Fibroblast of the aortic adventitia (primary cell): ENCODE results near the gene TRMT1. TPM values are rescaled to one million over a fixed set of nuclear protein-coding genes. Genes with fewer than 3 reads are reported as not detected.

Experiments
- DNase-seq: peaks from one replicate; pipeline ENCODE4 v3.0.0-alpha.2; 2010; ENCODE audit warnings: low read depth
- H3K4me3 ChIP-seq: 2 replicates; pipeline ENCODE4 v1.5.1; 2011; ENCODE audit warnings: low read depth, mild to moderate bottlenecking, control low read depth, low read length, moderate library complexity
- total RNA-seq: library from RNA; depleted of rRNA; stranded (reverse); fragments of >200 nt; gene quantifications from 2 replicates; pipeline ENCODE4 v1.2.3, GENCODE V29; 2012; ENCODE audit warnings: low replicate concordance
- TF ChIP-seq, protein P1 (sequence below): IDR thresholded peaks from 2 replicates; pipeline ENCODE4 v1.5.1; 2011; ENCODE audit warnings: mild to moderate bottlenecking, low read length, control low read depth, inconsistent platforms; ENCODE audit not compliant: insufficient read depth

The TRMT1 gene
- total RNA-seq, 1 donor, result 23.9 TPM

DNA sequence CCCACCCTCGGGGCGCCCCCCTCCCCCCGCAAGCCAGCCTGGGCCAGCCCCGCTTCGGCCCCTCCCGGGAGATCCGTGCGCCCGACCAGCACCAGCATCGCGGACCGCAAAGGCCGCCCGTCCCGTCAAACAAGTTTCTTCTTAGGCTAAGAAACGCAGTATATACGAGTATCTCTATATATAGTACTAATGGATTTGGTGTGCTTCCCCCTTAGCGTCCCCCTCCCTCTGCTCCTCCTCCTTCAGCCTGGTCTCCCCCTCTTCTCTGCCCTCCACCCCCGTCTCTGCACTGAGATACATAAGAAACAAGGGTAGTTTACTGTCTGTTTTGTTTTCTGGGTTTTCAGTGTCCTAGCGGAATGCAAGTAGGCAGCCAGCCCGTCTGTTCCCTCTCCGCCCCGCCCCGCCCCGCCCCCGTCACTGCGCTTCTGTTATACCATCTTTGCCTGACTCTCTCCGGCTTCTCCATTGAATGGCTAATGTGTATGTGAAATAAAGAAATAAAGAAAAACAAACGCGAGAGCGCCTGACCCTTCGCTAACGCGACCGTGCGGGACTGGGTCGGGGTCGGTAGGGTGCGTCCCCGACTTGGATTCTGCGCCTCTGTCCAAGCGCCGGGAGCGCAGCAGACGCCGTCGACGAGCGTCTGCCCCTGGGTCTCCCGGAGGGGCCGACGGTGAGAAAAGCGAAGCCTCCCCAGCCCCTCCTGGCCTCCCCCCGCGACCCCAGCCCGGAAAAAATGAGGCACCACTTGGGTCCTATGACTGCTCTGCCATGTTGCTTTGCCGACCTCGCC, 18.1 kb downstream of the TRMT1 start:
- no peak overlapping the region for H3K4me3 ChIP-seq
- TF ChIP-seq, protein P1, sequence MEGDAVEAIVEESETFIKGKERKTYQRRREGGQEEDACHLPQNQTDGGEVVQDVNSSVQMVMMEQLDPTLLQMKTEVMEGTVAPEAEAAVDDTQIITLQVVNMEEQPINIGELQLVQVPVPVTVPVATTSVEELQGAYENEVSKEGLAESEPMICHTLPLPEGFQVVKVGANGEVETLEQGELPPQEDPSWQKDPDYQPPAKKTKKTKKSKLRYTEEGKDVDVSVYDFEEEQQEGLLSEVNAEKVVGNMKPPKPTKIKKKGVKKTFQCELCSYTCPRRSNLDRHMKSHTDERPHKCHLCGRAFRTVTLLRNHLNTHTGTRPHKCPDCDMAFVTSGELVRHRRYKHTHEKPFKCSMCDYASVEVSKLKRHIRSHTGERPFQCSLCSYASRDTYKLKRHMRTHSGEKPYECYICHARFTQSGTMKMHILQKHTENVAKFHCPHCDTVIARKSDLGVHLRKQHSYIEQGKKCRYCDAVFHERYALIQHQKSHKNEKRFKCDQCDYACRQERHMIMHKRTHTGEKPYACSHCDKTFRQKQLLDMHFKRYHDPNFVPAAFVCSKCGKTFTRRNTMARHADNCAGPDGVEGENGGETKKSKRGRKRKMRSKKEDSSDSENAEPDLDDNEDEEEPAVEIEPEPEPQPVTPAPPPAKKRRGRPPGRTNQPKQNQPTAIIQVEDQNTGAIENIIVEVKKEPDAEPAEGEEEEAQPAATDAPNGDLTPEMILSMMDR, result no peak
- no peak for DNase-seq

GRCh38 chr19:13097463-13098258, 18.9 kb downstream of the TRMT1 start:
- TF ChIP-seq, protein P1, result no peak
- no peak for DNase-seq

GRCh38 chr19:13097033-13097462, 19.5 kb downstream of the TRMT1 start:
- TF ChIP-seq, protein P1, result no peak
- no peak overlapping the region for H3K4me3 ChIP-seq
- no peak for DNase-seq

More at GRCh38 chr19:13097463-13098258, 18.9 kb downstream of the TRMT1 start:
- H3K4me3 ChIP-seq, result no peak overlapping the region

- DNase-seq, result no peak
Observed at GRCh38 chr19:13095934-13096927, 20.3 kb downstream of the TRMT1 start.

DNA sequence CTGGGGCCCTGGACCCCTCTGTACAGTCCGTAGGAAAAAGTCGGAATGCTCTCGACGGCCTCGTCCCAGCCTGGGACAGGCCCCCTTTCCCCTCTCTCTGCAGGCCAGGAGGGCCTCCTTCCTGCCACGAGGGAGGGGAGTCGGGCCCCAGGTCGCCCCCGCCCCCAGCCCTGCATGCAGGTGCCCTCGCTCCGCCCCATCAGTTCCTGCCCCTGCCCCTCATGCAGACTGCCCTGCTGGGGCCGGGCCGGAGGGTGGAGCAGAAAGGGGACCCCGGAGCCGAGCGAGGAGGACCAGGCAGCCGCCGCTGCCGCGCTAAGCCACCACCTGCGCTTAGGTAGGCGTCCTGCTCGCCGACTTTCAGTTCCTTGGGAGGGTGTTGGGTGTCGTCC, 21.2 kb downstream of the TRMT1 start:
- TF ChIP-seq, protein P1, result no peak
- DNase-seq, result no peak

More at GRCh38 chr19:13095934-13096927, 20.3 kb downstream of the TRMT1 start:
- TF ChIP-seq, protein P1, result no peak
- no peak overlapping the region for H3K4me3 ChIP-seq

GRCh38 chr19:13094771-13095392, 21.7 kb downstream of the TRMT1 start:
- H3K4me3 ChIP-seq, result no peak overlapping the region
- DNase-seq, result no peak
- TF ChIP-seq, protein P1, result no peak

More for the DNA sequence above, 21.2 kb downstream of the TRMT1 start:
- H3K4me3 ChIP-seq, result no peak overlapping the region
